GM12801 (cell line): ENCODE results near the gene LCA5L.

Source experiments
- CTCF ChIP-seq: IDR thresholded peaks from one replicate; pipeline ENCODE4 v1.5.1; 2011; ENCODE audit warnings: control low read depth; ENCODE audit not compliant: insufficient read length; ENCODE audit errors: extremely low read depth

The LCA5L gene

GRCh38 chr21:39445321-39446269 lies at the start of gene LCA5L:
Gene LCA5L, minus strand, starts transcription at chr21:39445778. Its CDS starts 17,285 bp downstream, at chr21:39428493.
- TF ChIP-seq CTCF, result no peak

GRCh38 chr21:39489380-39489924 lies 43.9 kb upstream of the LCA5L start:
- TF ChIP-seq CTCF, result no peak

GRCh38 chr21:39484711-39485276 lies 39.2 kb upstream of the LCA5L start:
- no peak for TF ChIP-seq CTCF

- TF ChIP-seq CTCF, result no peak
Observed at GRCh38 chr21:39483917-39484316, 38.3 kb upstream of the LCA5L start.

- TF ChIP-seq CTCF, result no peak
Observed at GRCh38 chr21:39481886-39482285, 36.3 kb upstream of the LCA5L start.

GRCh38 chr21:39480271-39480670 lies 34.7 kb upstream of the LCA5L start:
- TF ChIP-seq CTCF, result no peak

GRCh38 chr21:39479814-39480182 lies 34.2 kb upstream of the LCA5L start:
- TF ChIP-seq CTCF, result no peak
